LNCaP clone FGC (cell line): ENCODE data around the gene ETV6.

Experiments
- DNase-seq: peaks from one replicate; pipeline ENCODE4 v3.0.0-alpha.2; 2011; ENCODE audit warnings: low read depth
- H3K4me3 ChIP-seq: 2 replicates; pipeline ENCODE4 v1.5.1; 2011; ENCODE audit warnings: mild to moderate bottlenecking, low read depth, low read length, control low read depth
- CTCF ChIP-seq: IDR thresholded peaks from 2 replicates; pipeline ENCODE4 v1.5.1; 2012; ENCODE audit warnings: mild to moderate bottlenecking; ENCODE audit not compliant: control insufficient read depth, insufficient read depth; ENCODE audit errors: extremely low read depth

The ETV6 gene

GRCh38 chr12:11759899-11760298, 110.4 kb downstream of the ETV6 start:
- no peak for TF ChIP-seq CTCF
- no peak overlapping the region for H3K4me3 ChIP-seq
- DNase-seq: no peak

- no peak overlapping the region for H3K4me3 ChIP-seq
These were observed 112.5 kb downstream of the ETV6 start for GRCh38 chr12:11761869-11762567.

GRCh38 chr12:11762723-11763326, 113.4 kb downstream of the ETV6 start:
- H3K4me3 ChIP-seq: no peak overlapping the region
- no peak for DNase-seq
- TF ChIP-seq CTCF: no peak

More at GRCh38 chr12:11761869-11762567, 112.5 kb downstream of the ETV6 start:
- no peak for DNase-seq
- no peak for TF ChIP-seq CTCF

GRCh38 chr12:11763760-11764520, 114.5 kb downstream of the ETV6 start:
- no peak for TF ChIP-seq CTCF

GRCh38 chr12:11764837-11765236, 115.4 kb downstream of the ETV6 start:
- DNase-seq: no peak
- no peak overlapping the region for H3K4me3 ChIP-seq
- no peak for TF ChIP-seq CTCF

More at GRCh38 chr12:11763760-11764520, 114.5 kb downstream of the ETV6 start:
- H3K4me3 ChIP-seq: no peak overlapping the region
- peak; percentile 36 for DNase-seq

GRCh38 chr12:11765421-11765816, 115.9 kb downstream of the ETV6 start:
- H3K4me3 ChIP-seq: no peak overlapping the region
- TF ChIP-seq CTCF: no peak
- no peak for DNase-seq
